K562 (cell line): ENCODE data around the gene HEBP2. TPM values are rescaled to one million over a fixed set of nuclear protein-coding genes. Genes with fewer than 3 reads are reported as not detected.

Experiments
- ARNT ChIP-seq, 2 experiments: fragments of 450-650 bp; IDR thresholded peaks; 2 replicates each; pipeline ENCODE4 v1.6.1; 2016; ENCODE audit warnings: mild to moderate bottlenecking in 1 of 2
- ATF3 ChIP-seq, 2 experiments: fragments of 450-650 bp in 1 of 2; sonication (generic) in 1 of 2; formaldehyde crosslinking in 1 of 2; IDR thresholded peaks in 1 of 2; conservative IDR thresholded peaks in 1 of 2; 2 replicates each; pipeline versions ENCODE4 v1.6.1 to v1.8.1; 2016 to 2023; ENCODE audit warnings: mild to moderate bottlenecking in 2 of 2, moderate library complexity in 2 of 2, inconsistent platforms in 1 of 2, missing genetic modification reagents in 1 of 2
- CHD1 ChIP-seq: fragments of 200-600 bp; sonication (generic); IDR thresholded peaks from one replicate; pipeline ENCODE4 v1.6.1; 2012; ENCODE audit warnings: mild to moderate bottlenecking, moderate library complexity, low read length, inconsistent platforms
- DDX20 ChIP-seq: fragments of 450-650 bp; IDR thresholded peaks from 2 replicates; pipeline ENCODE4 v1.6.1; 2016; ENCODE audit warnings: missing genetic modification characterization, low read depth, mild to moderate bottlenecking, missing compliant biosample characterization, moderate library complexity
- ESRRA ChIP-seq: fragments of 450-650 bp; IDR thresholded peaks from 2 replicates; pipeline ENCODE4 v1.6.1; 2014; ENCODE audit warnings: low read depth, mild to moderate bottlenecking, moderate library complexity, borderline replicate concordance
- MAFK ChIP-seq: IDR thresholded peaks from 2 replicates; pipeline ENCODE4 v1.6.1; 2011; ENCODE audit warnings: low read length, improper control_type of control experiment
- MXI1 ChIP-seq: IDR thresholded peaks from 2 replicates; pipeline ENCODE4 v1.6.1; 2011; ENCODE audit warnings: low read depth, mild to moderate bottlenecking, improper control_type of control experiment, low read length
- NFE2 ChIP-seq: IDR thresholded peaks from 2 replicates; pipeline ENCODE4 v1.6.1; 2014; ENCODE audit warnings: antibody characterized with exemption, low read depth
- PML ChIP-seq: IDR thresholded peaks from 2 replicates; pipeline ENCODE4 v1.6.1; 2012; ENCODE audit warnings: low read length, inconsistent platforms
- PPARD ChIP-seq: fragments of 250-450 bp; sonication (Bioruptor Pico); IDR thresholded peaks from 2 replicates; pipeline ENCODE4 v1.8.0; 2022; ENCODE audit warnings: inconsistent platforms, mild to moderate bottlenecking, moderate library complexity
- PREB ChIP-seq: sonication (generic); formaldehyde crosslinking; IDR thresholded peaks from 2 replicates; pipeline ENCODE4 v1.8.1; 2023; ENCODE audit warnings: mild to moderate bottlenecking, missing genetic modification reagents
- PTRF ChIP-seq: fragments of 450-650 bp; IDR thresholded peaks from 2 replicates; pipeline ENCODE4 v1.6.1; 2016; ENCODE audit warnings: mild to moderate bottlenecking, missing genetic modification characterization, missing compliant biosample characterization
- RBM25 ChIP-seq: fragments of 200-400 bp; formaldehyde crosslinking; IDR thresholded peaks from 2 replicates; pipeline ENCODE4 v1.6.1; 2018; ENCODE audit warnings: low read length, low read depth, moderate library complexity; ENCODE audit not compliant: severe bottlenecking
- SIX5 ChIP-seq, 2 experiments: IDR thresholded peaks; 2 replicates each; pipeline ENCODE4 v1.6.1; 2011; ENCODE audit warnings: low read length in 2 of 2, borderline replicate concordance in 1 of 2, low read depth in 1 of 2, mild to moderate bottlenecking in 1 of 2, moderate library complexity in 1 of 2; ENCODE audit not compliant: insufficient read depth in 1 of 2
- SMARCE1 ChIP-seq: fragments of 450-650 bp; IDR thresholded peaks from 2 replicates; pipeline ENCODE4 v1.7.1; 2016; ENCODE audit warnings: mild to moderate bottlenecking
- SNRNP70 ChIP-seq: fragments of 200-400 bp; formaldehyde crosslinking; optimal IDR thresholded peaks from 2 replicates; pipeline ENCODE3; 2017; ENCODE audit warnings: low read depth, low read length
- SOX6 ChIP-seq: fragments of 450-650 bp; IDR thresholded peaks from 2 replicates; pipeline ENCODE4 v1.6.1; 2014; ENCODE audit warnings: mild to moderate bottlenecking
- SRSF7 ChIP-seq: fragments of 200-400 bp; formaldehyde crosslinking; optimal IDR thresholded peaks from 2 replicates; pipeline ENCODE3; 2017; ENCODE audit warnings: mild to moderate bottlenecking, low read depth, low read length
- U2AF2 ChIP-seq: fragments of 200-400 bp; formaldehyde crosslinking; optimal IDR thresholded peaks from 2 replicates; pipeline ENCODE3; 2017; ENCODE audit warnings: low read depth, mild to moderate bottlenecking, low read length
- ZFP1 ChIP-seq: fragments of 450-650 bp; formaldehyde crosslinking; IDR thresholded peaks from 2 replicates; pipeline ENCODE4 v1.4.0; 2020; ENCODE audit warnings: mild to moderate bottlenecking, mixed read lengths
- ZNF140 ChIP-seq: fragments of 250-450 bp; sonication (Bioruptor Pico); IDR thresholded peaks from 2 replicates; pipeline ENCODE4 v1.8.0; 2021; ENCODE audit warnings: moderate library complexity, mild to moderate bottlenecking, inconsistent platforms
- ZNF253 ChIP-seq: fragments of 250-450 bp; sonication (Bioruptor Pico); conservative IDR thresholded peaks from 2 replicates; pipeline ENCODE4 v1.6.1; 2021; ENCODE audit warnings: mild to moderate bottlenecking
- ZNF57 ChIP-seq: fragments of 450-650 bp; formaldehyde crosslinking; IDR thresholded peaks from 2 replicates; pipeline ENCODE4 v1.4.0; 2020; ENCODE audit warnings: mild to moderate bottlenecking, moderate library complexity
- ZNF592 ChIP-seq: fragments of 450-650 bp; IDR thresholded peaks from 2 replicates; pipeline ENCODE4 v1.6.1; 2017; ENCODE audit warnings: antibody characterized with exemption, mild to moderate bottlenecking
- ZNF644 ChIP-seq: fragments of 200-800 bp; sonication (Bioruptor generic); IDR thresholded peaks from 2 replicates; pipeline ENCODE4 v1.6.1; 2016; ENCODE audit warnings: low read depth, missing genetic modification characterization, missing compliant biosample characterization
- ZNF830 ChIP-seq: fragments of 250-450 bp; sonication (Bioruptor Pico); IDR thresholded peaks from 2 replicates; pipeline ENCODE4 v1.5.0; 2021; ENCODE audit warnings: mild to moderate bottlenecking
- polyA plus RNA-seq, 8 experiments: library from polyadenylated mRNA; depleted of rRNA in 4 of 8; stranded (reverse) in 5 of 8; unstranded in 3 of 8; fragments of >200 nt; fragmentation: Nextera tagmentation in 2 of 8; fragmentation: Illumina TruSeq in 1 of 8; extraction: Ambion mirVana in 2 of 8; extraction: Trizol in 1 of 8; gene quantifications; 2 replicates each; pipeline versions ENCODE4 v1.2.1 to v1.2.3, GENCODE V29; 2011 to 2014; ENCODE audit warnings: inconsistent platforms in 1 of 8, missing spikeins in 1 of 8
- total RNA-seq, 7 experiments: library from RNA; depleted of rRNA in 6 of 7; stranded (reverse); fragments of >200 nt in 6 of 7; fragmentation: Illumina TruSeq in 2 of 7; extraction: Trizol in 2 of 7; gene quantifications; 2 replicates each; pipeline versions ENCODE4 v1.2.1 to v1.2.3, GENCODE V29; 2011 to 2021; ENCODE audit warnings: low replicate concordance in 1 of 7

Gene HEBP2
- total and polyA plus RNA-seq, 9 of the 15 experiments (the other 6 are each of a cell fraction or from before 2014, with no cell fraction given): 8.5 to 63.7 (median 36.9) TPM

- TF ChIP-seq ZFP1 (CRISPR knock-in tag) (no peak), ZNF644 (tag) (no peak; the same call in 1 of the 2 replicates), CHD1 (no peak), MXI1 (no peak), ESRRA (no peak), ATF3 (IDR thresholded peaks at IDR 0.05) (peak; percentile 31; the same call in 1 of the 2 replicates), ATF3 (CRISPR knock-in tag; conservative IDR thresholded peaks at IDR 0.05) (no peak), SOX6 (peak; percentile 40; the same call in 1 of the 2 replicates), MAFK (no peak), U2AF2 (no peak), RBM25 (no peak), PPARD (no peak), ARNT (IDR thresholded peaks at IDR 0.05) (no peak), ZNF592 (no peak), SMARCE1 (peak; percentile 57; the same call in 1 of the 2 replicates), ZNF830 (CRISPR knock-in tag) (no peak), SIX5 (IDR thresholded peaks at IDR 0.05; ENCODE audit: borderline replicate concordance in 1 of 2, insufficient read depth in 1 of 2, low read depth in 1 of 2, low read length in 2 of 2) (no peak), PML (0 out of 2 replicates have a peak, but pooled peaks have one; percentile 36), PTRF (tag) (no peak), ZNF57 (CRISPR knock-in tag) (no peak), ZNF253 (CRISPR knock-in tag) (no peak), ZNF140 (CRISPR knock-in tag) (no peak), NFE2 (0 out of 2 replicates have a peak, but pooled peaks have one; percentile 20), DDX20 (tag) (no peak), SNRNP70 (no peak), SRSF7 (no peak), PREB (CRISPR knock-in tag) (no peak)
These were observed 32.3 kb upstream of the HEBP2 start (continued) for GRCh38 chr6:138371720-138372119.
